ENCODE data around the gene MEF2C.

GRCh38 chr5:88743231-88743834, 139.7 kb downstream of the MEF2C start:
- TF ChIP-seq EZH2phosphoT487 (IDR thresholded peaks at IDR 0.05; ENCODE audit: insufficient read depth, low read depth) (no peak), EZH2 (IDR thresholded peaks at IDR 0.05; ENCODE audit: insufficient read depth, poor library complexity, severe bottlenecking) (no peak)

Data from GM23248 (cell line).